GM18868 (cell line): ENCODE results near the gene PYGB.
A peak's percentile ranks its signal among the peaks of the same experiment; 100 is the strongest.
"Not testable (repeated sequence)": the region's sequence is repeated elsewhere in the genome, so short reads cannot be mapped to it uniquely, and the experiment has no call there.

Source experiments
- ATAC-seq: cut with Tn5 transposase; IDR thresholded peaks from one replicate; pipeline ENCODE4 v1.9.1; 2021; ENCODE audit warnings: mild to moderate bottlenecking, moderate library complexity; ENCODE audit not compliant: unreplicated experiment

The PYGB gene

GRCh38 chr20:25310268-25310920 is 62.5 kb downstream of the PYGB start:
- ATAC-seq = peak; percentile 93

GRCh38 chr20:25310921-25311728 is 63.2 kb downstream of the PYGB start:
- ATAC-seq = no peak

- not testable (repeated sequence) for ATAC-seq
Observed at GRCh38 chr20:25312716-25313115, 64.8 kb downstream of the PYGB start.

GRCh38 chr20:25313593-25313992 is 65.7 kb downstream of the PYGB start:
- no peak for ATAC-seq

- ATAC-seq = no peak
Observed at GRCh38 chr20:25314497-25315417, 66.9 kb downstream of the PYGB start.

- no peak for ATAC-seq
Observed at GRCh38 chr20:25315418-25316210, 67.7 kb downstream of the PYGB start.

- ATAC-seq = no peak
Observed at GRCh38 chr20:25316506-25317190, 68.8 kb downstream of the PYGB start.

GRCh38 chr20:25317351-25318075 is 69.6 kb downstream of the PYGB start:
- no peak for ATAC-seq

- peak; percentile 94 for ATAC-seq
Observed at GRCh38 chr20:25318471-25319240, 70.8 kb downstream of the PYGB start.

GRCh38 chr20:25319241-25320034 is 71.6 kb downstream of the PYGB start:
- peak; percentile 17 for ATAC-seq

- no peak for ATAC-seq
Observed at GRCh38 chr20:25320035-25320800, 72.3 kb downstream of the PYGB start.

GRCh38 chr20:25321262-25321831 is 73.5 kb downstream of the PYGB start:
- no peak for ATAC-seq

GRCh38 chr20:25321991-25322390 is 74.1 kb downstream of the PYGB start:
- ATAC-seq = no peak

GRCh38 chr20:25323496-25324246 is 75.8 kb downstream of the PYGB start:
- ATAC-seq = no peak

GRCh38 chr20:25324412-25324811 is 76.5 kb downstream of the PYGB start:
- ATAC-seq = no peak

- ATAC-seq = no peak
Observed at GRCh38 chr20:25325073-25325472, 77.2 kb downstream of the PYGB start.
